IPS DF 4.7 (cell line): ENCODE results near the gene PANK4.

Experiments
- DNase-seq: peaks from one replicate; pipeline ENCODE4 v3.0.0-alpha.2; 2013; ENCODE audit warnings: low spot score; ENCODE audit errors: extremely low read depth

PANK4 gene

DNA sequence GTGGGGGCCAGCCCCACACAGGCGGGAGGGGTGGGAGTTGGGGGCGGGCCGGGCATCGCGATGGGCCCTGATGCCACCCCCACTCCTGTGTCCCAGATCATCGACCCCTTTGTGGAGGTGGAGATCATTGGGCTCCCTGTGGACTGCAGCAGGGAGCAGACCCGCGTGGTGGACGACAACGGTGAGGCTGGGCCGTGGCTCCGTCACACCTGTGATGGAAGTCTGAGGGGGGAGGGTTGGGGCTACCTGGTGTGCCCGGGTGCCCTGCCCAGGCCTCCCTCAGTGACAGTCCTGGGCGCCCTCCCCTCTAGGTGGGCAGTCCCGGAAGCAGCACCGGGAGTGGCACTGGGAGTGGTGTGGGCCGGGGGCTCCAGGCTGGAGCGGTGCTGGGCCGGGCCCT is 27.7 kb downstream of the PANK4 start:
- no peak for DNase-seq

- DNase-seq = no peak
Measured at GRCh38 chr1:2497891-2498290, 28.5 kb downstream of the PANK4 start.

DNA sequence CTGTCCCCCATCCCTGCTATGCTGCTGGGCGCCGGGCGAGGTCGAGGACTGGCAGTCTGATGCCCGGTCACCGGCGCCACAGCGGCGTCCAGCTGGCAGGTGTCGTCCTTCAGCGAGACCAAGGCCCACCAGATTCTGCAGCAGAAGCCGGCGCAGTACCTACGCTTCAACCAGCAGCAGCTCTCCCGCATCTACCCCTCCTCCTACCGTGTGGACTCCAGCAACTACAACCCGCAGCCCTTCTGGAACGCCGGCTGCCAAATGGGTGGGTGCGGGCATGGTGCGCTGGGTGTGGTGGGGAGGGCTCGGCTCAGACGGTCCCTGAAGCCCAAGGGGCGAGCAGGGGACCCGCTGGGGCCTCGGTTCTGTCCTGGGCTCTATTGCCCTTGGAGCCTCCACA is 29.6 kb downstream of the PANK4 start:
- no peak for DNase-seq

GRCh38 chr1:2496087-2496622 is 30.2 kb downstream of the PANK4 start:
- no peak for DNase-seq

- DNase-seq = no peak
Measured at GRCh38 chr1:2495546-2495945, 30.9 kb downstream of the PANK4 start.

DNA sequence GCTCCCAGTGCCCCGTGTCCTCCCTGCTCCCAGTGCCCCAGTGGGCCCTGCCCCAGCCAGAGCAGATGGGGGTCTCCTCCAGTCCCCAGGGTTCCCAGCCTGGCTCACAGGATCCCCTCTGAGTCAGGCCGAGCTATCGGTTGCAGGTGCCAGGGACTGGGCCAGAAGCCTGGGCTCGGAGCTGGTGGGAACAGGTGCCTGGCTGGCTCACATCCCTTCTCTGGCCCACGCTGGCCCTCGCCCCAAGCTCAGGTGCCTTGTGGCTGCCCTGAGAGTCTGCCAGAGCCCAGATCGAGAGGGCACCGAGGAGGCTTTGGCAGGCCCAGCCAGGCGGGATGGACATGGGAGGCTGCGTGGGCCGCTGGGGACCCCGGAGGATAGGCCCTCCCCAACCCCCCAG is 31.4 kb downstream of the PANK4 start:
- DNase-seq = no peak

GRCh38 chr1:2494323-2494693 is 32.1 kb downstream of the PANK4 start:
- DNase-seq = no peak

DNA sequence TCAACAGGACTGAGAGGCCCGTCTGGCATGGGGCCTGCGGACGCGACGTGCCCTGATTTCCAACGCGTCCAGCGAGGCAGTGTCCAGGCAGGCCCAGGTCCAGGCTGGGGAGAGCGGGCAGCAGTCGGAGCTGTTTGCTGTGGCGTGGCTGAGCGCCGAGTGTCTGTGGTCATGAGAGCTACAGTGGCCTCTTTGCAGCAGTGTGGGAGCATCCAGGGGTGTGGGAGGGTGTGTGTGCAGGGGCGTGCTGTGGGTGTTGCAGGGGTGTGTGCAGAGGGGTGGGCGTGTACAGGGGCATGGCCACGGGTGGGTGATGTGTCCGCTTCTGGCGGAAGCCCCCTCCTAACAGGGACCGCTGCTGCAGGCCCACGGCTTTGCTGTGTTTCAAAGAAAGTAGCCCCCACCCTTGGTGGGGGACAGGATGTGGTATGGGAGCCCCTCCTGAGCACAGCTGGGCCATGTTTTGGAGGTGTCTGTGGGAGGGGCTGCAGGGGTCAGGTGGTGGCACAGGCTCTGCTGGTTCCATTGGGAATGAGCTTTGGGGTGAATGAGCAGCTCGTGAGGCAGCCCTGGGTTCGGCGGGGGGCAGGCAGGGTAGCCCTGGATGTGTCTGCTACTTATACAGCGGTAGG is 32.6 kb downstream of the PANK4 start:
- no peak for DNase-seq

GRCh38 chr1:2493218-2493617 is 33.2 kb downstream of the PANK4 start:
- DNase-seq = no peak

DNA sequence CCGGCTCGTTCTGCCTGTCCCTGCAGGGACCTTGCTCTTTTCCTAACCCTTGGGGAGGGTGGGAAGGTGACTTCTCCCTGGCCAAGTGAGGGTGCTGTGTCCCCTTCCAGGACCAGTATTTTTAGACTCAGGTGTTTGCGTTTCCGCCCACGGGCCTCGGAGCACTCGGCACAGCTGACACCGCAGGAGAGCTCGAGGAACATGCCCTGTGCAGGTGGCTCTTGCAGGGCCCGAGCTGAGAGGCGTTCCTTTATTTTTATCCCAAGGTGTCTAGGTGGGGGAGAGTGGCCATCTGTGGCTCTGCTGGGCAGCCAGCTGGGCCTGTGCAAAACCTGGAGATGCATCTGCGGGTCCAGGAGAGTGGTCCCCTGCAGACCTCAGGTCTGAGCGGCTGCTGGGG is 34.3 kb downstream of the PANK4 start:
- DNase-seq = no peak

- DNase-seq = no peak
Measured at GRCh38 chr1:2489615-2490014, 36.8 kb downstream of the PANK4 start.

GRCh38 chr1:2488688-2489087 is 37.7 kb downstream of the PANK4 start:
- DNase-seq = no peak

DNA sequence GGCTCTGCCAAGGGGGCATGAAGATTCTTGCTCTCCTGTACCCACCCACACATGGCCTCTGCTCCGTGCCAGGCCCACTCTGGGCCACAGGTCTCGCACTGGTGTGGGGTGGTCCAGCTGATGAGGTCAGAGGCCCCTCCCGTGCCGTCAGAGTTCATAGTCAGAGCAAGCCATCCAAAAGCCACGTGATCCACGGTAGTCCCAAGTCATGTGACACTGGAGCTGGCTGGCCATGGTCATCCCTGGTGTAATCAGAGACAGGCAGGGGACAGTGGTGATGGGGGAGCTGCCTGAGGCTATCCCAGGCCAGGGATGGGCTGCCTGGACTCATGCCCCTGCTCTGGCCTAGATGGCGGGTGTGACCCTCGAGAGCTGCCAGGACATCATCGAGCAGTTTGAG is 39.8 kb downstream of the PANK4 start:
- DNase-seq = no peak

GRCh38 chr1:2486041-2486440 is 40.4 kb downstream of the PANK4 start:
- DNase-seq = no peak

GRCh38 chr1:2483970-2484369 is 42.4 kb downstream of the PANK4 start:
- DNase-seq = no peak

DNA sequence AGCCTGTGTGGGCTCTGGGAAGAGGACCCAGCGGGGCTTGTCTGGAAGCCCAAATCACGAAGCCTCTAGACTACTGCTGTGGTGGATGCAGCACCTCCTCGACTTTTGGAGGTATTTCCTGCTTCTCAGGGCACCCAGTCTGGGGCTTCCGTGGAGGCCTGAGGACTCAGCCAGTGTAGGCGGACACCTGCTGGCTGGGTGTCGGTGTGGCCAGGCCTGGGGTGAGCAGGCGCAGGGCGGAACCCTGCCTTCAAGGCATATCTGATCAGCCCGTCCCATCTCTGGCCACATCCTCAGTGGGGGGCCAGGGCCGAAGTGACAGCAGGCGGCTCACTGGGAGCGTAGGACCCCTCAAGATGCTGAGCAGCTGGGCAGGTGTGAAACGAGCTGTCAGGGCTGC is 43.4 kb downstream of the PANK4 start:
- DNase-seq = no peak

- DNase-seq = no peak
Measured at GRCh38 chr1:2482588-2482987, 43.8 kb downstream of the PANK4 start.

DNA sequence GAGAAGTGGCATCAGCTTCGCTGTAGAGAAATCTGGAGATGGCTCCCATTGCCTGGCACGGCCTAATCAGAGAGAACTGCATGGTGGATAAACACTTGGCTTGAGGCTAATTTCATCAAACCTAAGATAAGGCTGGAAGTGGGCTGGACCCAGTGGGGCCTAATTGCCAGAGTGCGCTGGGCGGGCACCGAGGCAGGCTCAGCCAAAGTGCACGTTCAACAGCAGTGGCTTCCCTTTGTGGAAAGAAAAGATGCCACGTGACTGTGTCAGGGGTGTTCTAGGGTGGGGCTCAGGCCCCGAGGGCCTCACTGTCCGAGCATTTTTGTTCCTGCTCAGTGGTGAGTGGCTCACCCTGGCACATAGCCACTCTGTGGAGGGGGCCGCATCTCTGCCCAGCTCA is 44.5 kb downstream of the PANK4 start:
- no peak for DNase-seq

- no peak for DNase-seq
Measured at GRCh38 chr1:2480986-2481364, 45.4 kb downstream of the PANK4 start.

DNA sequence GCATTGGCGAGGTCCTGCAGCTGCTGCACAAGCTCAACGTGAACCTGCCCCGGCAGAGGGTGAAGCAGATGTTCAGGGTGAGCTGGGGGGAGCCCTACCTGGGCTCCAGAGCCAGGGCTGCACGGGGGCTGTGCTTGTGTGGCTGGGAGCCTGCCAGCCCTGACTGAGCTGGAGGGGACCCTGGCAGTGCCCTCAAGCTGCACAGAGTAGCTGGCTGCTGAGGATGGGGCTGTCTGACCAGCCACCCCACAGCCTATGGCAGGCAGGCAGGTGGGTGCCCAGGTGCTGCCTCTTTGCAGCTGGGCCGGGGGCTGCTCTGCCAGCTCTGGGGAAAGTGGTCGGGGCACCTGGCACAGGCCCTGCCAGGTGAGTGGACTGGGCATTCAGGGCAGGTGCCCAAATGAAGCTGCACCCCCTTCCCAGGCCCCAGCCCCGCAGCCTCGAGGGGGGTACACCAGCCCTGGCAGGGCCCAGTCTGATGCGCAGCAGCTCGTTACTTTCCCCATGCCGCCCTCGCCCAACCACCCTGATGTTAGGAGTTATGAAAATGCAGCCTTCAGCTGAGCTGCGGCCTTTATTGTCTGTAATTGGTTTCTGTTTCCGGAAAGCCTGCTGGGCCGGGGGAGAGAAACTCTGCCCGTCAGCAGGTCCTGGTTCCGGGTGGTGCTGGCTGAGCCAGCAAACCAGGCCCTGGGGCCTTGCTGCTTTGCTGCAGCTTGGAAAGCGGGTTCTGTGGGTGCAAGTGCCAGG is 46.0 kb downstream of the PANK4 start:
- no peak for DNase-seq

DNA sequence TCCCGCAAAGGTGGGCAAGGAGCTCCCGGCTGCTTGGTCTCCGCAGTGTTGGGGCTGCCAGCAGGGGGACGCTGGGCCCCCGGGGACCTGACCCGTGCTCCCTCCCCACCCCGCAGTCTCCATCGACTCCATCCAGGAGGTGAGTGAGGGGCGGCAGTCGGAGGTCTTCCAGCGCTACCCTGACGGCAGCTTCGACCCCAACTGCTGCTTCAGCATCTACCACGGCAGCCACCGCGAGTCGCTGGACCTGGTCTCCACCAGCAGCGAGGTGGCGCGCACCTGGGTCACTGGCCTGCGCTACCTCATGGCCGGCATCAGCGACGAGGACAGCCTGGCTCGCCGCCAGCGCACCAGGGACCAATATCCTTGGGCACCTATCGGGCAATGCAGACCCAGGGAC is 46.8 kb downstream of the PANK4 start:
- DNase-seq = no peak

- no peak for DNase-seq
Measured at GRCh38 chr1:2479186-2479585, 47.2 kb downstream of the PANK4 start.
